ENCODE measurements around the gene FHIT. TPM values are rescaled to one million over a fixed set of nuclear protein-coding genes. Genes with fewer than 3 reads are reported as not detected.

Gene FHIT
- total and polyA plus RNA-seq, 2 of the 4 experiments (the other 2 are of a cell fraction): 0.07 TPM; not detected in 1

GRCh38 chr3:60916546-60916945, 334.7 kb downstream of the FHIT start:
- Histone ChIP-seq H2AFZ (replicated peaks; ENCODE audit: low read length, poor library complexity) (no peak overlapping the region), H4K20me1 (ENCODE audit: insufficient read depth, low read length) (no peaks in the 10 kb centered on the region), H2BK5ac (ENCODE audit: low read depth, low read length, poor library complexity, severe bottlenecking) (no peak overlapping the region), H3K23ac (ENCODE audit: low read depth, low read length) (no peak overlapping the region), H4K8ac (ENCODE audit: low read depth in 2 of 2, low read length in 2 of 2) (no peak overlapping the region), H3K9ac (ENCODE audit: low read depth, low read length) (no peak overlapping the region), H4K5ac (ENCODE audit: low read depth, low read length) (no peak overlapping the region), H3K27ac (ENCODE audit: insufficient read depth, low read length) (no peak overlapping the region), H3K4ac (ENCODE audit: low read depth, low read length) (no peak overlapping the region), H2AK5ac (ENCODE audit: low read depth, low read length) (no peak overlapping the region), H3K4me3 (ENCODE audit: insufficient read depth, low read depth, low read length) (no peak overlapping the region), H3K9me1 (ENCODE audit: insufficient read depth, low read length) (no peaks in the 10 kb centered on the region), H2BK120ac (ENCODE audit: low read depth, low read length) (no peak overlapping the region), H3K27me3 (ENCODE audit: control insufficient read depth, insufficient read depth, low read length) (no peaks in the 10 kb centered on the region), H3K79me1 (ENCODE audit: low read depth in 1 of 2, low read length in 2 of 2) (no peaks in the 10 kb centered on the region), H3K18ac (ENCODE audit: low read depth, low read length) (no peak overlapping the region), H3K4me2 (ENCODE audit: low read depth, low read length) (no peak overlapping the region), H2AK9ac (replicated peaks; ENCODE audit: low read depth, low read length, poor library complexity) (no peak overlapping the region), H4K91ac (ENCODE audit: insufficient read depth, low read depth, low read length) (no peak overlapping the region), H3K56ac (ENCODE audit: extremely low read depth, insufficient read depth, low read length) (no peak overlapping the region), H2BK20ac (ENCODE audit: low read depth, low read length) (no peak overlapping the region), H3K9me3 (ENCODE audit: control insufficient read depth, insufficient read depth, low read length) (peaks cover 3% of the 10 kb centered on the region; the same call in 1 of the 2 replicates), H3K4me1 (ENCODE audit: control insufficient read depth, insufficient read depth, low read length) (no peaks in the 10 kb centered on the region), H3K14ac (replicated peaks; ENCODE audit: low read depth, low read length) (no peak overlapping the region), H2BK15ac (ENCODE audit: low read depth, low read length) (no peak overlapping the region), H3K36me3 (ENCODE audit: control insufficient read depth, insufficient read depth, low read length) (no peaks in the 10 kb centered on the region)
- in situ Hi-C loops (cut with MboI; ENCODE audit: low sequenced_read_pairs) (no loop called here), intact Hi-C loops (cut with micrococcal nuclease) (no loop called here), dilution Hi-C loops (cut with HindIII; ENCODE audit: low sequenced_read_pairs, unreplicated experiment) (no loop called here)
- ATAC-seq (ENCODE audit: low read depth) (no peak), DNase-seq (no peak)
- BruUV-seq (replicated peaks): no TSS peak
- ChIA-PET POLR2A (ENCODE audit: unreplicated experiment) (no interaction called here), CTCF (no interaction called here)
- TF ChIP-seq, protein P1, sequence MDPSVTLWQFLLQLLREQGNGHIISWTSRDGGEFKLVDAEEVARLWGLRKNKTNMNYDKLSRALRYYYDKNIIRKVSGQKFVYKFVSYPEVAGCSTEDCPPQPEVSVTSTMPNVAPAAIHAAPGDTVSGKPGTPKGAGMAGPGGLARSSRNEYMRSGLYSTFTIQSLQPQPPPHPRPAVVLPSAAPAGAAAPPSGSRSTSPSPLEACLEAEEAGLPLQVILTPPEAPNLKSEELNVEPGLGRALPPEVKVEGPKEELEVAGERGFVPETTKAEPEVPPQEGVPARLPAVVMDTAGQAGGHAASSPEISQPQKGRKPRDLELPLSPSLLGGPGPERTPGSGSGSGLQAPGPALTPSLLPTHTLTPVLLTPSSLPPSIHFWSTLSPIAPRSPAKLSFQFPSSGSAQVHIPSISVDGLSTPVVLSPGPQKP (IDR thresholded peaks at IDR 0.05; ENCODE audit: borderline replicate concordance, low read depth, low read length): no peak
- TF ChIP-seq MAZ (IDR thresholded peaks at IDR 0.05; ENCODE audit: borderline replicate concordance, low read depth, low read length) (no peak), RAD21 (IDR thresholded peaks at IDR 0.05; ENCODE audit: low read length) (no peak), RCOR1 (IDR thresholded peaks at IDR 0.05; ENCODE audit: insufficient replicate concordance, low read length) (no peak), MAFK (IDR thresholded peaks at IDR 0.05; ENCODE audit: low read depth, low read length) (no peak)
- TF ChIP-seq, protein P2, sequence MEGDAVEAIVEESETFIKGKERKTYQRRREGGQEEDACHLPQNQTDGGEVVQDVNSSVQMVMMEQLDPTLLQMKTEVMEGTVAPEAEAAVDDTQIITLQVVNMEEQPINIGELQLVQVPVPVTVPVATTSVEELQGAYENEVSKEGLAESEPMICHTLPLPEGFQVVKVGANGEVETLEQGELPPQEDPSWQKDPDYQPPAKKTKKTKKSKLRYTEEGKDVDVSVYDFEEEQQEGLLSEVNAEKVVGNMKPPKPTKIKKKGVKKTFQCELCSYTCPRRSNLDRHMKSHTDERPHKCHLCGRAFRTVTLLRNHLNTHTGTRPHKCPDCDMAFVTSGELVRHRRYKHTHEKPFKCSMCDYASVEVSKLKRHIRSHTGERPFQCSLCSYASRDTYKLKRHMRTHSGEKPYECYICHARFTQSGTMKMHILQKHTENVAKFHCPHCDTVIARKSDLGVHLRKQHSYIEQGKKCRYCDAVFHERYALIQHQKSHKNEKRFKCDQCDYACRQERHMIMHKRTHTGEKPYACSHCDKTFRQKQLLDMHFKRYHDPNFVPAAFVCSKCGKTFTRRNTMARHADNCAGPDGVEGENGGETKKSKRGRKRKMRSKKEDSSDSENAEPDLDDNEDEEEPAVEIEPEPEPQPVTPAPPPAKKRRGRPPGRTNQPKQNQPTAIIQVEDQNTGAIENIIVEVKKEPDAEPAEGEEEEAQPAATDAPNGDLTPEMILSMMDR (conservative IDR thresholded peaks at IDR 0.05; ENCODE audit: low read depth, low read length): no peak
- no CpG with 5 or more reads among the region's 4 CpGs for WGBS, 2 experiments (ENCODE audit: extremely low coverage in 2 of 2, insufficient read length in 1 of 2)
